ENCODE measurements around the gene TNNI2.

TNNI2 gene

GRCh38 chr11:1819074-1819473 is 19.7 kb upstream of the TNNI2 start:
- Histone ChIP-seq H3K27me3 (ENCODE audit: control insufficient read depth in 5 of 5, insufficient read depth in 4 of 5, low read length in 5 of 5) (peaks cover 0 to 7% (median 0%) of the 10 kb centered on the region in 5 donors), H3K4me3 (ENCODE audit: low read depth in 1 of 5, low read length in 5 of 5) (no peak overlapping the region), H3K27ac (ENCODE audit: low read depth, low read length) (no peak overlapping the region), H3K9me3 (ENCODE audit: control insufficient read depth in 5 of 5, low read length in 5 of 5) (peaks cover 10 to 21% (median 12%) of the 10 kb centered on the region in 5 donors), H3K9ac (ENCODE audit: low read length in 5 of 5) (no peak overlapping the region), H3K4me1 (ENCODE audit: control insufficient read depth in 5 of 5, insufficient read depth in 5 of 5, low read length in 5 of 5) (no peaks in the 10 kb centered on the region), H3K36me3 (ENCODE audit: control insufficient read depth in 5 of 5, insufficient read depth in 5 of 5, low read length in 5 of 5) (no peaks in the 10 kb centered on the region)

- Histone ChIP-seq H3K9ac (ENCODE audit: low read length in 5 of 5) (no peak overlapping the region), H3K27me3 (ENCODE audit: control insufficient read depth in 5 of 5, insufficient read depth in 4 of 5, low read length in 5 of 5) (peaks cover 1 to 4% (median 4%) of the 10 kb centered on the region in 5 donors), H3K36me3 (ENCODE audit: control insufficient read depth in 5 of 5, insufficient read depth in 5 of 5, low read length in 5 of 5) (no peaks in the 10 kb centered on the region), H3K27ac (ENCODE audit: low read depth, low read length) (no peak overlapping the region), H3K9me3 (ENCODE audit: control insufficient read depth in 5 of 5, low read length in 5 of 5) (peaks cover 10 to 21% (median 12%) of the 10 kb centered on the region in 5 donors), H3K4me1 (ENCODE audit: control insufficient read depth in 5 of 5, insufficient read depth in 5 of 5, low read length in 5 of 5) (no peaks in the 10 kb centered on the region), H3K4me3 (ENCODE audit: low read depth in 1 of 5, low read length in 5 of 5) (no peak overlapping the region)
These were observed 18.1 kb upstream of the TNNI2 start for GRCh38 chr11:1820463-1821325.

- Histone ChIP-seq H3K4me3 (ENCODE audit: low read depth in 1 of 5, low read length in 5 of 5) (no peak overlapping the region), H3K4me1 (ENCODE audit: control insufficient read depth in 5 of 5, insufficient read depth in 5 of 5, low read length in 5 of 5) (peaks cover 0 to under 1% (median 0%) of the 10 kb centered on the region in 5 donors), H3K27ac (ENCODE audit: low read depth, low read length) (no peak overlapping the region), H3K27me3 (ENCODE audit: control insufficient read depth in 5 of 5, insufficient read depth in 4 of 5, low read length in 5 of 5) (peaks cover 0 to 7% (median 4%) of the 10 kb centered on the region in 5 donors), H3K9me3 (ENCODE audit: control insufficient read depth in 5 of 5, low read length in 5 of 5) (peaks cover 10 to 21% (median 12%) of the 10 kb centered on the region in 5 donors), H3K36me3 (ENCODE audit: control insufficient read depth in 5 of 5, insufficient read depth in 5 of 5, low read length in 5 of 5) (no peaks in the 10 kb centered on the region), H3K9ac (ENCODE audit: low read length in 5 of 5) (no peak overlapping the region)
These were observed 17.2 kb upstream of the TNNI2 start for GRCh38 chr11:1821562-1821961.

GRCh38 chr11:1822648-1823375 is 16.0 kb upstream of the TNNI2 start:
- Histone ChIP-seq H3K27me3 (ENCODE audit: control insufficient read depth in 5 of 5, insufficient read depth in 4 of 5, low read length in 5 of 5) (peaks cover 4 to 12% (median 7%) of the 10 kb centered on the region in 5 donors), H3K27ac (ENCODE audit: low read depth, low read length) (no peak overlapping the region), H3K9ac (ENCODE audit: low read length in 5 of 5) (no peak overlapping the region), H3K4me1 (ENCODE audit: control insufficient read depth in 5 of 5, insufficient read depth in 5 of 5, low read length in 5 of 5) (peaks cover 0 to 8% (median 0%) of the 10 kb centered on the region in 5 donors), H3K4me3 (ENCODE audit: low read depth in 1 of 5, low read length in 5 of 5) (no peak overlapping the region), H3K36me3 (ENCODE audit: control insufficient read depth in 5 of 5, insufficient read depth in 5 of 5, low read length in 5 of 5) (no peaks in the 10 kb centered on the region), H3K9me3 (ENCODE audit: control insufficient read depth in 5 of 5, low read length in 5 of 5) (peaks cover 9 to 20% (median 12%) of the 10 kb centered on the region in 5 donors)

- Histone ChIP-seq H3K9ac (ENCODE audit: low read length in 5 of 5) (no peak overlapping the region), H3K36me3 (ENCODE audit: control insufficient read depth in 5 of 5, insufficient read depth in 5 of 5, low read length in 5 of 5) (no peaks in the 10 kb centered on the region), H3K27ac (ENCODE audit: low read depth, low read length) (no peak overlapping the region), H3K27me3 (ENCODE audit: control insufficient read depth in 5 of 5, insufficient read depth in 4 of 5, low read length in 5 of 5) (peaks cover 4 to 20% (median 7%) of the 10 kb centered on the region in 5 donors), H3K4me3 (ENCODE audit: low read depth in 1 of 5, low read length in 5 of 5) (no peak overlapping the region), H3K9me3 (ENCODE audit: control insufficient read depth in 5 of 5, low read length in 5 of 5) (peaks cover 5 to 12% (median 7%) of the 10 kb centered on the region in 5 donors), H3K4me1 (ENCODE audit: control insufficient read depth in 5 of 5, insufficient read depth in 5 of 5, low read length in 5 of 5) (peaks cover 0 to 8% (median 0%) of the 10 kb centered on the region in 5 donors)
These were observed 15.2 kb upstream of the TNNI2 start for GRCh38 chr11:1823376-1824220.

- Histone ChIP-seq H3K27ac (ENCODE audit: low read depth, low read length) (no peak overlapping the region), H3K9me3 (ENCODE audit: control insufficient read depth in 5 of 5, low read length in 5 of 5) (peaks cover 0 to 4% (median 0%) of the 10 kb centered on the region in 5 donors), H3K9ac (ENCODE audit: low read length in 5 of 5) (no peak overlapping the region), H3K27me3 (ENCODE audit: control insufficient read depth in 5 of 5, insufficient read depth in 4 of 5, low read length in 5 of 5) (peaks cover 6 to 26% (median 11%) of the 10 kb centered on the region in 5 donors), H3K4me1 (ENCODE audit: control insufficient read depth in 5 of 5, insufficient read depth in 5 of 5, low read length in 5 of 5) (peaks cover 0 to 8% (median 0%) of the 10 kb centered on the region in 5 donors), H3K4me3 (ENCODE audit: low read depth in 1 of 5, low read length in 5 of 5) (no peak overlapping the region), H3K36me3 (ENCODE audit: control insufficient read depth in 5 of 5, insufficient read depth in 5 of 5, low read length in 5 of 5) (no peaks in the 10 kb centered on the region)
These were observed 14.4 kb upstream of the TNNI2 start for GRCh38 chr11:1824221-1825038.

- H3K4me1 ChIP-seq (ENCODE audit: control insufficient read depth in 5 of 5, insufficient read depth in 5 of 5, low read length in 5 of 5): peaks cover 0 to 8% (median 0%) of the 10 kb centered on the region in 5 donors
- no peaks in the 10 kb centered on the region for H3K9me3 ChIP-seq (ENCODE audit: control insufficient read depth in 5 of 5, low read length in 5 of 5)
- no peaks in the 10 kb centered on the region for H3K36me3 ChIP-seq (ENCODE audit: control insufficient read depth in 5 of 5, insufficient read depth in 5 of 5, low read length in 5 of 5)
- H3K9ac ChIP-seq (ENCODE audit: low read length in 5 of 5): no peak overlapping the region
- H3K4me3 ChIP-seq (ENCODE audit: low read depth in 1 of 5, low read length in 5 of 5): no peak overlapping the region
- peaks cover 10 to 33% (median 11%) of the 10 kb centered on the region in 5 donors for H3K27me3 ChIP-seq (ENCODE audit: control insufficient read depth in 5 of 5, insufficient read depth in 4 of 5, low read length in 5 of 5)
- H3K27ac ChIP-seq (ENCODE audit: low read depth, low read length): no peak overlapping the region
These were observed 13.6 kb upstream of the TNNI2 start for GRCh38 chr11:1825039-1825740.

GRCh38 chr11:1825785-1826451 is 12.9 kb upstream of the TNNI2 start:
- Histone ChIP-seq H3K9me3 (ENCODE audit: control insufficient read depth in 5 of 5, low read length in 5 of 5) (no peaks in the 10 kb centered on the region), H3K27me3 (ENCODE audit: control insufficient read depth in 5 of 5, insufficient read depth in 4 of 5, low read length in 5 of 5) (peaks cover 11 to 38% (median 13%) of the 10 kb centered on the region in 5 donors), H3K36me3 (ENCODE audit: control insufficient read depth in 5 of 5, insufficient read depth in 5 of 5, low read length in 5 of 5) (no peaks in the 10 kb centered on the region), H3K27ac (ENCODE audit: low read depth, low read length) (no peak overlapping the region), H3K4me1 (ENCODE audit: control insufficient read depth in 5 of 5, insufficient read depth in 5 of 5, low read length in 5 of 5) (peaks cover 0 to 8% (median 0%) of the 10 kb centered on the region in 5 donors), H3K9ac (ENCODE audit: low read length in 5 of 5) (no peak overlapping the region), H3K4me3 (ENCODE audit: low read depth in 1 of 5, low read length in 5 of 5) (no peak overlapping the region)
